PC-9 (cell line): ENCODE results near the gene PWWP2A. TPM values are rescaled to one million over a fixed set of nuclear protein-coding genes. Genes with fewer than 3 reads are reported as not detected.

ENCODE experiments used
- BruUV-seq: library from RNA; stranded (reverse); fragments of 400-500 nt; replicated peaks from 2 replicates; lab custom pipeline; 2021; lab: Mats Ljungman, UMichigan
- CTCF ChIA-PET: fragments of 300-600 bp; sonication (Branson Sonifier 250); formaldehyde crosslinking; loops from one replicate; lab custom pipeline; 2022; ENCODE audit warnings: antibody characterized with exemption; lab: Charles Lee
- POLR2A ChIA-PET: fragments of 300-600 bp; sonication (Branson Sonifier 250); formaldehyde crosslinking; loops from one replicate; lab custom pipeline; 2022; ENCODE audit warnings: antibody characterized with exemption; ENCODE audit not compliant: unreplicated experiment; lab: Charles Lee
- DNase-seq, 2 experiments: peaks; one replicate each; pipeline versions ENCODE4 v3.0.0 to v3.0.0-alpha.2; 2015 to 2022; ENCODE audit warnings: mixed read lengths in 1 of 2
- H2AFZ ChIP-seq: fragments of 200-600 bp; sonication (generic); 2 replicates; pipeline ENCODE4 v1.8.1; 2017; ENCODE audit warnings: antibody characterized with exemption
- H3F3A ChIP-seq: fragments of 200-600 bp; sonication (generic); 2 replicates; pipeline ENCODE4 v1.8.1; 2017; ENCODE audit warnings: antibody characterized with exemption, mild to moderate bottlenecking, low read depth; ENCODE audit not compliant: insufficient read depth
- H3K27ac ChIP-seq: fragments of 200-600 bp; sonication (generic); 2 replicates; pipeline ENCODE4 v1.6.1; 2016; ENCODE audit warnings: mixed run types
- H3K27me3 ChIP-seq: fragments of 200-600 bp; sonication (generic); 2 replicates; pipeline ENCODE4 v1.6.1; 2016; ENCODE audit warnings: low read depth, mixed run types; ENCODE audit not compliant: insufficient read depth
- H3K36me3 ChIP-seq: fragments of 200-600 bp; sonication (generic); 2 replicates; pipeline ENCODE4 v1.6.1; 2016; ENCODE audit warnings: low read depth, mixed run types
- H3K4me1 ChIP-seq: fragments of 200-600 bp; sonication (generic); replicated peaks from 2 replicates; pipeline ENCODE4 v1.6.1; 2016; ENCODE audit warnings: mixed run types; ENCODE audit not compliant: insufficient read depth
- H3K4me2 ChIP-seq: fragments of 200-600 bp; sonication (generic); 2 replicates; pipeline ENCODE4 v1.6.1; 2017; ENCODE audit warnings: mixed run types
- H3K4me3 ChIP-seq: fragments of 200-600 bp; sonication (generic); 2 replicates; pipeline ENCODE4 v1.6.1; 2016; ENCODE audit warnings: mixed run types
- H3K79me2 ChIP-seq: fragments of 200-600 bp; sonication (generic); 2 replicates; pipeline ENCODE4 v1.6.1; 2017; ENCODE audit warnings: low read depth, mixed run types
- H3K9me2 ChIP-seq: fragments of 200-600 bp; sonication (generic); 2 replicates; pipeline ENCODE4 v1.8.1; 2017; ENCODE audit warnings: mild to moderate bottlenecking; ENCODE audit not compliant: insufficient read depth
- H3K9me3 ChIP-seq: fragments of 200-600 bp; sonication (generic); 2 replicates; pipeline ENCODE4 v1.8.1; 2016; ENCODE audit warnings: low read depth; ENCODE audit not compliant: insufficient read depth
- H4K20me1 ChIP-seq: fragments of 200-600 bp; sonication (generic); 2 replicates; pipeline ENCODE4 v1.8.1; 2017; ENCODE audit not compliant: insufficient read depth
- CTCF ChIP-seq: fragments of 200-600 bp; sonication (generic); conservative IDR thresholded peaks from 2 replicates; pipeline ENCODE4 v1.6.1; 2017; ENCODE audit warnings: mixed run types, antibody characterized with exemption, mild to moderate bottlenecking, moderate library complexity
- EZH2 ChIP-seq: fragments of 200-600 bp; sonication (generic); IDR thresholded peaks from 2 replicates; pipeline ENCODE4 v1.8.0; 2017; ENCODE audit warnings: antibody characterized with exemption, low read depth
- intact Hi-C: fragments of 100-400 bp; cut with micrococcal nuclease; formaldehyde crosslinking; loops from one replicate; pipeline ENCODE4 v1.10.0; 2022; ENCODE audit not compliant: unreplicated experiment
- total RNA-seq: library from RNA; stranded (reverse); gene quantifications from 2 replicates; pipeline ENCODE4 v1.2.3, GENCODE V29; 2021

Gene PWWP2A
- total RNA-seq, 1 experiment from 2014 or later, result 19.9 TPM

DNA sequence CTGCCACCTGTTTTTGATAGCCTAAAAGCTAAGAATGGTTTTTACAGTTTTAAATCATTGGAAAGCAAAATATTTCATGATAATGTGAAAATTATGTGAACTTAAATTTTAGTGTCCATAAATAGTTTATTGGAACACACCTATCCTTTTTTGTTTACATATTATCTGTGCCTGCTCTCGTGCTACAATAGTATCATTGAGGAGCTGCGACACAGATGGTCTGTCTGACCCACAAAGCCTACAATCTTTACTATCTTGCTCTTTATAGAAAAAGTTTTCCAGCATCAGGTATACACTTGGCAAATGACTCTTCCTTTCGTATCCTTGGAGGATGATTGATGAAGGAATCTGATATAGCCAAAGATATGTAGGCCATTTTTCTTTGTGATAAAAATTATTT is 70.2 kb downstream of the PWWP2A start:
- Histone ChIP-seq H3K4me1 (no peaks in the 10 kb centered on the region), H3F3A (peaks cover 3% of the 10 kb centered on the region; the same call in 1 of the 2 replicates), H3K9me3 (no peaks in the 10 kb centered on the region), H4K20me1 (no peaks in the 10 kb centered on the region), H3K9me2 (no peaks in the 10 kb centered on the region), H3K36me3 (peaks cover 28% of the 10 kb centered on the region), H3K4me2 (no peak overlapping the region), H3K79me2 (no peaks in the 10 kb centered on the region), H2AFZ (no peak overlapping the region), H3K27ac (no peak overlapping the region), H3K4me3 (no peak overlapping the region), H3K27me3 (no peaks in the 10 kb centered on the region)
- DNase-seq, result no peak
- intact Hi-C loops, result no loop called here
- POLR2A ChIA-PET, result no interaction called here
- CTCF ChIA-PET, result no interaction called here
- BruUV-seq, result no TSS peak
- TF ChIP-seq CTCF, result no peak
- no peak for TF ChIP-seq EZH2

- no peak overlapping the region for H3K27ac ChIP-seq
- H3K4me2 ChIP-seq, result no peak overlapping the region
- no peaks in the 10 kb centered on the region for H3K9me3 ChIP-seq
- H3K4me3 ChIP-seq, result no peak overlapping the region
- TF ChIP-seq EZH2 (no peak), CTCF (no peak)
- no TSS peak for BruUV-seq
- peaks cover 3% of the 10 kb centered on the region; the same call in 1 of the 2 replicates for H3F3A ChIP-seq
- no peaks in the 10 kb centered on the region for H3K9me2 ChIP-seq
- DNase-seq, result no peak
- no peak overlapping the region for H2AFZ ChIP-seq
- ChIA-PET POLR2A (no interaction called here), CTCF (no interaction called here)
- intact Hi-C loops, result no loop called here
- no peaks in the 10 kb centered on the region for H3K27me3 ChIP-seq
- no peaks in the 10 kb centered on the region for H4K20me1 ChIP-seq
- H3K4me1 ChIP-seq, result no peaks in the 10 kb centered on the region
- peaks cover 25% of the 10 kb centered on the region for H3K36me3 ChIP-seq
- no peaks in the 10 kb centered on the region for H3K79me2 ChIP-seq
These were observed 71.1 kb downstream of the PWWP2A start for GRCh38 chr5:160048131-160048530.

- H3K9me2 ChIP-seq, result no peaks in the 10 kb centered on the region
- H3K4me3 ChIP-seq, result no peak overlapping the region
- no peaks in the 10 kb centered on the region for H3K27me3 ChIP-seq
- TF ChIP-seq EZH2 (no peak), CTCF (no peak)
- no peaks in the 10 kb centered on the region for H3K9me3 ChIP-seq
- ChIA-PET CTCF (no interaction called here), POLR2A (no interaction called here)
- no peaks in the 10 kb centered on the region; the same call in 1 of the 2 replicates for H3F3A ChIP-seq
- H3K36me3 ChIP-seq, result peaks cover 24% of the 10 kb centered on the region; the same call in 1 of the 2 replicates
- H3K4me2 ChIP-seq, result no peak overlapping the region
- H3K79me2 ChIP-seq, result no peaks in the 10 kb centered on the region
- no peak overlapping the region for H3K27ac ChIP-seq
- intact Hi-C loops, result no loop called here
- DNase-seq, result no peak
- no peak overlapping the region for H2AFZ ChIP-seq
- no TSS peak for BruUV-seq
- no peaks in the 10 kb centered on the region for H4K20me1 ChIP-seq
- H3K4me1 ChIP-seq, result no peaks in the 10 kb centered on the region
These were observed 71.8 kb downstream of the PWWP2A start for GRCh38 chr5:160047423-160047822.
